COLO668 (cell line): Measurements from ENCODE around the gene MUC2.
A peak's percentile ranks its signal among the peaks of the same experiment; 100 is the strongest.

ENCODE experiments used
- DNase-seq: peaks from one replicate; lab custom pipeline; 2025; ENCODE audit not compliant: unreplicated experiment; lab: John Stamatoyannopoulos, UW

The MUC2 gene

GRCh38 chr11:1050581-1051355 is 23.9 kb upstream of the MUC2 start:
- peak; percentile 62 for DNase-seq

GRCh38 chr11:1051356-1052132 is 23.1 kb upstream of the MUC2 start:
- no peak for DNase-seq

GRCh38 chr11:1052133-1053011 is 22.3 kb upstream of the MUC2 start:
- DNase-seq = no peak

DNA sequence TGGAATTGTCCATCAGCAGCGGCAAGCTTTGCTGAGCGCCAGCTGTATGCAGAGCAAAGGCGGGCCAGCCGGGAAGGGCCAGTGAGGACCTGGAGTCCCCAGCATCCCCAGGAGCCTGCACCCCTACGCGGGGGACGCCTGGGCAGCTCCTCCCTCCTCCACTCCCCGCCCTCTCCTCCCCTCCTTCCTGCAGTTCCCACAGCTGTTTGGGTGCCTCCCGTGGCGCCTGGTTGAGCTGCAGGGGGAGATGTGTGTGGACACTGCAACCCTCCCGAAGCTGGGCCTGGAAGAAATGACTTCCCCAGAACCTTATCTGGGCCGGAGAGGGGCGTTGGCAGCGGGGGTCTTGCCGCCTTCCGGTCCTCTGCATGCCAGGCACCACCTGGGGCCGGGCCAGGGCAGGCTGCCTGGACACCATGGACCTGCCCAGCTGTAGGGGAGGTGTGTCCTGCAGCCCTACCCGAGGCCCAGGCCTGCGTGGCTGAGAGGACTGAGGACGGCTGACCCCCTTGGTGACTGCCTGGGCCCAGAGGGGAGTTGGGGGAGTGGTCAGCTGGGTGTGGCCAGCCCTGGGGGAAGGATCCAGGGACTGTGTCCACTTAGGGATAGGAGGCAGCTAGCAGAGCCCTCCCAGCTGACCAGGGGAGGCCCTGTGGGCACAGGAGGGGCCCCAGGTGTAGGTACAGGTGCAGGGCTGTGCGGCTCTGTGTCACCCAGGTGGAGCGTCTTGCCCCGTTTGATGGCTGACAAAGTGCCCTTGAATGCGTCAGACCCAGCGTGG is 21.4 kb upstream of the MUC2 start:
- DNase-seq = no peak

- DNase-seq = peak; percentile 11
Observed at GRCh38 chr11:1054143-1055108, 20.2 kb upstream of the MUC2 start.

GRCh38 chr11:1055109-1055703 is 19.5 kb upstream of the MUC2 start:
- no peak for DNase-seq

- DNase-seq = no peak
Observed at GRCh38 chr11:1055990-1056771, 18.5 kb upstream of the MUC2 start.

- no peak for DNase-seq
Observed at GRCh38 chr11:1057806-1058205, 16.9 kb upstream of the MUC2 start.

DNA sequence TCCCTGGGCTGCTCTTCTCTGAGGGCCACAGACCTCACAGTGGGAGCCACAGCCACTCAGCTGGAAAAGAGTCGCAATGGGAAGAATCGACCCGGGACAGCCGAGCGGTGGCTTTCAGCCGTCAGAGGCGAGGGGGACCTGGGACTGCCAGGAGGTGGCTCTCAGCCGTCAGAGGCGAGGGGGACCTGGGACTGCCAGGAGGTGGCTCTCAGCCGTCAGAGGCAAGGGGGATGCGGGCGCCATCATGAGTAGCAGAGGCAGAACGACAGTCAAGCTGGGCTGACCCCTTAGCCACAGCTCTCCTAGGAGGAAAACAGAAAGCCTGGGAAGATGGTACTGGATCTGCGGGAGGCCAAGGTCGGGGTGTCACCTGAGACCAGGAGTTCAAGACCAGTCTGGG is 14.9 kb upstream of the MUC2 start:
- DNase-seq = no peak

- DNase-seq = no peak
Observed at GRCh38 chr11:1060410-1060809, 14.3 kb upstream of the MUC2 start.

DNA sequence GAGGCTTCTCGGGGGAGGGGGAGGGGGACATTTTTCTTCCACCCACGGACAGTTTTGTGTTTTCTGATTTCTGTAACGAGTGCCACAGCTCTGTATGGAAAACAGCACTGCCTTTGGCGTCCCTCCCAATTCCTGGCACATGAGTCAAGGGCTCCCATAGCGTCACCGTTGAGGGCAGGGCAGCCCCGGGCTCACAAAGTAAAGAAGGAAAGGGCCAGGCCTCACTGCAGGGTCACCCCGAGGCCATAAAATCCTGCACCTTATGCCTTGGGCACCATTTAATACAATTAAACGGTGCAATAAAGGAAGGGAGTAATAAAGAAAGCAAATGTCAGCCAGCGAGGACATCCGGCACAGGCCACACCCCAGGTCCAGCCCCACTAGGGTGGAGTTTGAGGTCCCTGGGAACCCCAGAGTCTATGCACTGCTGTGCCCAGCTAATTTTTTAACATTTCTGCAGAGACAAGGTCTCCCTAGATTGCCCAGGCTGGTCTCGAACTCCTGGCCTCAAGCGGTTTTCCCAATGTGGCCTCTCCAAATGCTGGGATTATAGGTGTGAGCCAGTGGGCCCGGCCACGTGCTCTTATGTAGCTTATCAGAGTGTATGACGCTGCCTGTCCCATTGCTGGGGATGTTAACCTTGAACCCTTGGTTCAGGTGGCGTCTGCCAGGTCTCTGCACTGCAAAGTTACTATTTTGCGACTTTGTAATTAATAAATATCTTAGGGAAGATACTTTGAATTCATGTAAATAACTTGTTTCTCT is 13.6 kb upstream of the MUC2 start:
- DNase-seq = no peak

DNA sequence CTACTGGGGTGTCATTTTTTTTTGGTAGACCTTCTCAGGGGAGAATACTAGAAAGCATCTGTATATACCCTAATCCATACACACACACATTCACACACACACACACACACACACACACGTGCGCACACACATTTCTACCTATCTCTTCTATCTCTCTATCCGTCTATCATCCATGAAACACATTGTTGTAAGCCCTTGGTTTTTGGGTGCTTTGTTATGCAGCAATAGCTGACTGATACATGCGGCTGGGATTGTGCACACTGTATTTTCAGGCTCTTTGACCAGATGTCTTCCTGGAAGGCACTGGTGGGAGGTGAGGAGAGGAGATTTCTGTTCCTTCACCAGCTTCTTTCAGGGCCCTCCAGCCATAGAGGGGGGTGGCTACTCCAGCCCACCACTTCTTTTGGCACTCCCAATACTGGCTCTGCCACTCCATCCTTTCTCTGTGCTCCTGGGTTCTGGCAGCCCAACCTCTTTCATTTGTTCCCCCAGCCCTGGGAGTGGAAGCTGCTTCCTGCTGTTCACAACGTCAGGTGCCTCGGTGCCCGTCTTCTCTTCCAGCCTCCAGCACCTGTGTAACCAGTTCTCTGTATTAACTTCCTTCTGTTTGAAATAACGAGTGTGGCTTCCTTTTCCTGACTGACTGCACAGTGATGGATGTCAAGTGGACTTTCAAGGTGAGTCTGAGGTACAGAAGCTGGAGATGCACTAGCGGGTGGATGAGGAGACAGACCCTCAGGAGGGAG is 12.4 kb upstream of the MUC2 start:
- no peak for DNase-seq

GRCh38 chr11:1064167-1064566 is 10.5 kb upstream of the MUC2 start:
- DNase-seq = no peak

- DNase-seq = no peak
Observed at GRCh38 chr11:1067812-1068496, 6.7 kb upstream of the MUC2 start.

DNA sequence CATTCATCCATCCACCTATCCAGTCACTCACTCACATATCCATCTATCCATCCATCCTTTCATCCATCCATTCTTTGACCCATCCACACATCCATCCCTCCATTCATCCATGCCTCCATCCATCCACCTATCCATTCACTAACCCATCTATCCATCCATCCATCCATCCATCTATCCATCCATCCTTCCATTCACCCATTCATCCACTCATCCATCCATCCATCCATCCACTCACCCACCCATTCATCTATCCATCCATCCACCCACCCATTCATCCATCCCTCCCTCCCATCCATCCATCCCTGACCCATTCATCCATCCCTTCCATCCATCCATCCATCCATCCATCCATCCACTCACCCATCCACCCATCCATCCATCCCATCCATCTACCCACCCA is 4.9 kb upstream of the MUC2 start:
- no peak for DNase-seq
